GM10847 (cell line): Measurements from ENCODE around the gene PRRG2.

Experiments
- POLR2A ChIP-seq: IDR thresholded peaks from 2 replicates; pipeline ENCODE4 v1.6.1; 2011; ENCODE audit not compliant: insufficient read length; ENCODE audit errors: extremely low read depth

The PRRG2 gene

GRCh38 chr19:49570997-49571676 is 10.0 kb upstream of the PRRG2 start:
- TF ChIP-seq POLR2A, result no peak

GRCh38 chr19:49573009-49573408 is 8.1 kb upstream of the PRRG2 start:
- TF ChIP-seq POLR2A, result no peak

DNA sequence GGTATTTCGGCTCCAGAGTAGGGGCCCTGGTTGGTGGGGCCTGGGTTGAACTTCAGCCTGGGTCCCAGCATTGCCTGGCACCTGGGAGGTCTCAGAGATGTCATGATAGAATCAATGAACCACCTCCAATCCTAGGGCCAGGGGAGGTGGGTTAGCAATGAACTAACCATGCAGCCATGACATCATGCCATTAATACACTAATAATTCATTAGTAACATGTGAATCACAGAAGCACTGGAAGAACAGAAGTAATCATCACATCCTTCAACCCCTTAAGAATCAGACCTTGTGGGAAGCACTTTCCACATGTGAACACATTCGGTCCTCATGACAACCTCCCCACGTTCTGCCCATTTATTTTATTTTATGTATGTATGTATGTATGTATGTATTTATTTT is 7.7 kb upstream of the PRRG2 start:
- no peak for TF ChIP-seq POLR2A

DNA sequence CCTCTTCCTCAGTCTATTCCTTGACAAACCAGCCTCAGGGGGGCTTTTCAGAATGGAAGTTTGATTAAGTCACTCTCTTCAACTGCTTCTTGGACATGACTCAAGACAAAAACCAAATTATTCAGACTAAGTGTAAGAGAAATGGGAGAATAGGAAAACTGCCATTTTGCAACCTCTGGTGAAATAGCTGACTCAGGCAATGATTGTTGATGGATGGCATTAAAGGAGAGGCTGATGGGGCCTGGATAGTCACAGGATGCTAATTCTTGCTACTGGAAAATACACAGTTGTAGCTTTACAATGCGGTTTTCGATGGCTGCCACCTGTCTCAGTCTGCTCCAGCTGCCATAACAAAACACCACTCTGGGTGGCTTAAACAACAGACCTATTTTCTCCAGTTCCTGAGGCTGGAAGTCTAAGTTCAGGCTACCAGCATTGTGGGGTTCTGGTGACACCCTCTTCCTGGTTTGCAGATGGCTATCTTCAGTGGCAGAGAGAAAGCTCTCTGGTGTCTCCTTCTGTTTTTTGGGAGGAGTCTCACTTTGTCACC is 6.8 kb upstream of the PRRG2 start:
- no peak for TF ChIP-seq POLR2A

- no peak for TF ChIP-seq POLR2A
Observed at GRCh38 chr19:49579193-49579592, 1.9 kb upstream of the PRRG2 start.

- no peak for TF ChIP-seq POLR2A
Observed at GRCh38 chr19:49579947-49580263, 1.2 kb upstream of the PRRG2 start.

- TF ChIP-seq POLR2A, result peak; percentile 98
Observed at GRCh38 chr19:49580264-49581006, 681 bp upstream of the PRRG2 start, which contains the start of gene NOSIP. Gene NOSIP (minus strand): TSS chr19:49580556. CDS start chr19:49560691, 19,865 bp downstream.

DNA sequence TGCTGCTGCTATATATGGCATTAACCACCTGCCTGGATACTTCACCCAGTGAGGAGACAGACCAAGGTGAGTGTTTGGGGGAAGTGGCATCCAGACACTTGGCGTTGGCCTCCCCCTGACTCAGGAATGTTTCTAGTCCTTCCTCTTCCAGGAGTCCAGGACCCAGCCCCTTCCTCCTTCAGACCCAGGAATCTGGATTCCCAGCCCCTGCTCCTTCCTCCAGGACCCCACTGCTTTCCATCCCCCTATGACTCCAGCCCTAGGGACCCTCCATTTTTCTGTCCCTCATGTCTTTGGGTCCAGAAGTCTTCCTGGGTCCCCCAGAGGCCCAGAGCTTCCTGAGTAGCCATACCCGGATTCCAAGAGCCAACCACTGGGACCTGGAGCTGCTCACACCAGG is 2.1 kb downstream of the PRRG2 start:
- TF ChIP-seq POLR2A, result no peak

- no peak for TF ChIP-seq POLR2A
Observed at GRCh38 chr19:49585023-49585422, 3.9 kb downstream of the PRRG2 start.

- TF ChIP-seq POLR2A, result no peak
Observed at GRCh38 chr19:49587227-49587626, 6.1 kb downstream of the PRRG2 start.

DNA sequence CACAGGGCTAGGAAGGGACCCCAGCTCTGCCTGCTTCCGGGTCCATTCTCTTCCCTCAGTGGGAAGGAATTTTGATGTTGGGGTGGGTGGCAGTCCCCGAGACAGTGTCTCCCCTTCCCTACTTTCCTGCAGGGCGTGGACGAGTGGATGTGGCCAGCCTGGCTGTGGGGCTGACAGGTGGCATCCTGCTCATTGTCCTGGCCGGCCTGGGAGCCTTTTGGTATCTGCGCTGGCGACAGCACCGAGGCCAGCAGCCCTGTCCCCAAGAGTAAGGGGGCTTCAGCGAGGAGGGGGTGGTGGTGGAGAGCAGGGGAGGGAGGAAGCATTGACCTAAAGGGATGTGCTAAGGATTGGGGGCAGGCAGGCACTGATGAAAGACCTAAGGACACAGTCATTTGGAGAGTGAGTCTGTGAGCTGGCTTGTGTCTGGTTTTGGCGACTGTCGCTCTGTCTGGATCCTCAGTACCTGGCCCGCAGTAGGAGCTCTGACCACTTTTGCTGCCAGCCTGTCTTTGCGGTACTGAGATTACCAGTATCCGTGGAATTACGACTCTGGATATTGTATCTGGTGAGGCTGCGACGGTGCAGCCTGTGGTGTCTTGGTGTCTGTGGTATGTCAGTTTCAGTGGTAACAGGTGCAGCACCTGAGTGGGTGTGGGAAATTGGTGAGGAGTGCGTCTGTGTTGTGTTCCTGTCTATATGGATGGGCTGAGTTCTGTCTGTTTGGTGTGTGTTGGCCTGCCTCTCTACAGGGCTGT is 7.4 kb downstream of the PRRG2 start:
- TF ChIP-seq POLR2A, result no peak

DNA sequence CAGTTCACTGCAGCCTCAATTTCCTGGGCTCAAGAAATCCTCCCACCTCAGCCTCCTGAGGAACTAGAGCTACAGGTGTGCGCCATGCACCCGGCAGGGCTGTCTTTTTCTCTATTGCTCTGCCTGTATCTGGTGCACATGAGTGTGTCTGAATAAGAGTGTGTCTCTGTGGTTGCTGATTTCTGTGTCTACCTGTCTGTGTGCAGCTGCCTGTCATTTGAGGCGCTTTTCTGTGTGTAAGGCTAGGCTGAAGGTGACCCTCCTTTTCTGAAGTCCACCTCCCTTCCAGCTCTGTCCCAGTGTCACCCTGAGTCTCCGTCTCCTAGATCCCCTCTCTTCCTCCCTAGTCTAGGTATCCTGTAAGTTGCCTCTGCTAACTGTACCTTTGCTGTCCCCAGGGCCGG is 8.4 kb downstream of the PRRG2 start:
- TF ChIP-seq POLR2A, result no peak

DNA sequence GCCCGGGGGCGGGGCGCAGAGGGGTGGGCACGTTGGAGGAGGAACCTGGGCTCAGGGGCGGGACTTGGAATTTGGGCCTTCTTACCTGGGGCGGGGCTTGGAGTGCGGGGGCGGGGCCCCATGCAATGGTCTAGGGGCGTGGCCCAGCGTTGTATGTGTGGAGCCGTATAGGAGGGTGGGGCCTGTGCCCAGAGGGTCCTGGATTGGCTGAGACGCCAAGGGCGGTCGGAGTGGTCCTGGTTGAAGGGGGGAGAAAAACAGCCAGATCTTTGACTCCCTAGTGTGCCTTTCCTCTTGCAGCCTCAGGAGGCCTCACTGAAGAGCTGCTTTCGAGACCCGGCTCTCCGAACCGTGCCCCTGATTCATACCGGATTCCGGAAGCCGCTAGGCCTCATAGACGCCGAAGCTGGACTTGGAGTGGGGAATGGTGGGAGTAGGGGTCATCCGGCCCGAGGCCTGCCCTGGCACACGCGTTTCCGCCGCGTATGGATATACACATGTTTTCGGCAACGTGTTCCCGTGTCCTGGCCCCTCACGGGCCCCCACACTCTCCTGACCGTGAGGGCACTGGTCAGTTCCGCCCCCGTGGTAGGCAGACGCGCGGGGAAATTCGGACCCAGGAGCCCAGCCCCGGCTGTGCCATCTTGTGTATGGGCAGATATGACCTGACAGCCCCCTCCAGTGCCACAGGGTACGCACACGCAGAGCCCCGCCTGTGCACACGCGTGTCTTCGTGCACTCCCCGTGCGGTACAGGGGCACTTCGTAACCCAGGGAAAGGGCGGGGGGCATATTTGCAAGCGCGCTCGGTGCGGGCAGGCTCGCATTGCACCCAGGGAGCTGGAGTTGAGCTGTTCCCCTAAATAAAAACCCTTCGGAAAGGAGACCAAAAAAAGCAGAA is 9.2 kb downstream of the PRRG2 start:
- peak; percentile 74 for TF ChIP-seq POLR2A

GRCh38 chr19:49590971-49591730 is 10.0 kb downstream of the PRRG2 start, which contains the start of gene PRR12:
Gene PRR12 (plus strand): TSS chr19:49591182. CDS start chr19:49591655, 473 bp downstream.
- TF ChIP-seq POLR2A, result peak; percentile 37
